GM12873 (cell line): ENCODE measurements around the gene SMDT1.

ENCODE experiments used
- CTCF ChIP-seq: IDR thresholded peaks from 2 replicates; pipeline ENCODE4 v1.5.1; 2012; ENCODE audit warnings: low read depth, mild to moderate bottlenecking, moderate library complexity, low read length, control low read depth; ENCODE audit not compliant: insufficient read depth; ENCODE audit errors: missing control alignments

Gene SMDT1

GRCh38 chr22:42079319-42080251 lies at the start of gene SMDT1:
Gene SMDT1, plus strand, starts transcription at chr22:42079700. Its CDS starts 69 bp downstream, at chr22:42079769.
- TF ChIP-seq CTCF, result no peak

GRCh38 chr22:42033263-42034181 lies 46.0 kb upstream of the SMDT1 start:
- TF ChIP-seq CTCF, result no peak

GRCh38 chr22:42035256-42035655 lies 44.2 kb upstream of the SMDT1 start:
- TF ChIP-seq CTCF, result no peak

GRCh38 chr22:42039271-42039670 lies 40.2 kb upstream of the SMDT1 start:
- no peak for TF ChIP-seq CTCF

GRCh38 chr22:42041784-42042183 lies 37.7 kb upstream of the SMDT1 start:
- no peak for TF ChIP-seq CTCF

GRCh38 chr22:42050641-42051180 lies 28.8 kb upstream of the SMDT1 start:
- TF ChIP-seq CTCF, result no peak
